ENCODE data around the gene SACS.

- TF ChIP-seq CTCF (IDR thresholded peaks at IDR 0.05), result no peak
- no peak for TF ChIP-seq POLR2A (IDR thresholded peaks at IDR 0.05)
Observed at GRCh38 chr13:23432626-23433025, 876 bp downstream of the SACS start.
